Measurements from ENCODE around the gene R3HDM4. TPM values are rescaled to one million over a fixed set of nuclear protein-coding genes. Genes with fewer than 3 reads are reported as not detected.

R3HDM4 gene
- total and polyA plus RNA-seq, 9 of the 15 experiments (the other 6 are each of a cell fraction or from before 2014, with no cell fraction given) = 3.2 to 154 (median 59.0) TPM

DNA sequence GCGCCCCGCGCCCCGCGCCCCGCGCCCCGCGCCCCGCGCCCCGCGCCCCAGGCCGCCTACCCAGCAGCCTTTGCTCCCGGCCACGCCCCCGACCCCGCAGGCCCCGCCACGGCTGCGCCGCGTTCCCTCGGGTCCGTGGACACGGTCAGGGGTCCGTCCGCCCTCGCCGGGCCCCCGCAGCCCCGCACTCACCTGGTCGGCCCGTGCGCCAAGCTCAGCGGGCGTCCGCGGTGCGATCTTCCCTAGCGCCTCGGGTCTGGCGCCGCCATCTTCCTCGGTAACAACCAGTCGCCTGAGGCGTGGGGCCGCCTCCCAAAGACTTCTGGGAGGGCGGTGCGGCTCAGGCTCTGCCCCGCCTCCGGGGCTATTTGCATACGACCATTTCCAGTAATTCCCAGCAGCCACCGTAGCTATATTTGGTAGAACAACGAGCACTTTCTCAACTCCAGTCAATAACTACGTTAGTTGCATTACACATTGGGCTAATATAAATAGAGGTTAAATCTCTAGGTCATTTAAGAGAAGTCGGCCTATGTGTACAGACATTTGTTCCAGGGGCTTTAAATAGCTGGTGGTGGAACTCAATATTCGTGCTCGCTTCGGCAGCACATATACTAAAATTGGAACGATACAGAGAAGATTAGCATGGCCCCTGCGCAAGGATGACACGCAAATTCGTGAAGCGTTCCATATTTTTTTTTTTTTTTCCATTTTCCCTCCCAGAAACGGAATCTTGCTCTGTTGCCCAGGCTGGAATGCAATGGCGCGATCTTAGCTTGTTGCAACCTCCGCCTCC is 19.9 kb downstream of the R3HDM4 start, which contains the start of the genes MED16 and RNU6-9 (continued):
- TF ChIP-seq, protein P1, sequence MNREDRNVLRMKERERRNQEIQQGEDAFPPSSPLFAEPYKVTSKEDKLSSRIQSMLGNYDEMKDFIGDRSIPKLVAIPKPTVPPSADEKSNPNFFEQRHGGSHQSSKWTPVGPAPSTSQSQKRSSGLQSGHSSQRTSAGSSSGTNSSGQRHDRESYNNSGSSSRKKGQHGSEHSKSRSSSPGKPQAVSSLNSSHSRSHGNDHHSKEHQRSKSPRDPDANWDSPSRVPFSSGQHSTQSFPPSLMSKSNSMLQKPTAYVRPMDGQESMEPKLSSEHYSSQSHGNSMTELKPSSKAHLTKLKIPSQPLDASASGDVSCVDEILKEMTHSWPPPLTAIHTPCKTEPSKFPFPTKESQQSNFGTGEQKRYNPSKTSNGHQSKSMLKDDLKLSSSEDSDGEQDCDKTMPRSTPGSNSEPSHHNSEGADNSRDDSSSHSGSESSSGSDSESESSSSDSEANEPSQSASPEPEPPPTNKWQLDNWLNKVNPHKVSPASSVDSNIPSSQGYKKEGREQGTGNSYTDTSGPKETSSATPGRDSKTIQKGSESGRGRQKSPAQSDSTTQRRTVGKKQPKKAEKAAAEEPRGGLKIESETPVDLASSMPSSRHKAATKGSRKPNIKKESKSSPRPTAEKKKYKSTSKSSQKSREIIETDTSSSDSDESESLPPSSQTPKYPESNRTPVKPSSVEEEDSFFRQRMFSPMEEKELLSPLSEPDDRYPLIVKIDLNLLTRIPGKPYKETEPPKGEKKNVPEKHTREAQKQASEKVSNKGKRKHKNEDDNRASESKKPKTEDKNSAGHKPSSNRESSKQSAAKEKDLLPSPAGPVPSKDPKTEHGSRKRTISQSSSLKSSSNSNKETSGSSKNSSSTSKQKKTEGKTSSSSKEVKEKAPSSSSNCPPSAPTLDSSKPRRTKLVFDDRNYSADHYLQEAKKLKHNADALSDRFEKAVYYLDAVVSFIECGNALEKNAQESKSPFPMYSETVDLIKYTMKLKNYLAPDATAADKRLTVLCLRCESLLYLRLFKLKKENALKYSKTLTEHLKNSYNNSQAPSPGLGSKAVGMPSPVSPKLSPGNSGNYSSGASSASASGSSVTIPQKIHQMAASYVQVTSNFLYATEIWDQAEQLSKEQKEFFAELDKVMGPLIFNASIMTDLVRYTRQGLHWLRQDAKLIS (CRISPR knock-in tag; IDR thresholded peaks at IDR 0.05) = 0 out of 2 replicates have a peak, but pooled peaks have one; percentile 66
- TF ChIP-seq, protein P2, sequence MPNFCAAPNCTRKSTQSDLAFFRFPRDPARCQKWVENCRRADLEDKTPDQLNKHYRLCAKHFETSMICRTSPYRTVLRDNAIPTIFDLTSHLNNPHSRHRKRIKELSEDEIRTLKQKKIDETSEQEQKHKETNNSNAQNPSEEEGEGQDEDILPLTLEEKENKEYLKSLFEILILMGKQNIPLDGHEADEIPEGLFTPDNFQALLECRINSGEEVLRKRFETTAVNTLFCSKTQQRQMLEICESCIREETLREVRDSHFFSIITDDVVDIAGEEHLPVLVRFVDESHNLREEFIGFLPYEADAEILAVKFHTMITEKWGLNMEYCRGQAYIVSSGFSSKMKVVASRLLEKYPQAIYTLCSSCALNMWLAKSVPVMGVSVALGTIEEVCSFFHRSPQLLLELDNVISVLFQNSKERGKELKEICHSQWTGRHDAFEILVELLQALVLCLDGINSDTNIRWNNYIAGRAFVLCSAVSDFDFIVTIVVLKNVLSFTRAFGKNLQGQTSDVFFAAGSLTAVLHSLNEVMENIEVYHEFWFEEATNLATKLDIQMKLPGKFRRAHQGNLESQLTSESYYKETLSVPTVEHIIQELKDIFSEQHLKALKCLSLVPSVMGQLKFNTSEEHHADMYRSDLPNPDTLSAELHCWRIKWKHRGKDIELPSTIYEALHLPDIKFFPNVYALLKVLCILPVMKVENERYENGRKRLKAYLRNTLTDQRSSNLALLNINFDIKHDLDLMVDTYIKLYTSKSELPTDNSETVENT (CRISPR knock-in tag; IDR thresholded peaks at IDR 0.05) = no peak
- TF ChIP-seq BRF1 (IDR thresholded peaks at IDR 0.05; ENCODE audit: borderline replicate concordance, extremely low read depth, insufficient read length) (no peak), EP300 (IDR thresholded peaks at IDR 0.05; ENCODE audit: low read length) (no peak; the same call in none of the 2 replicates), NEUROD1 (IDR thresholded peaks at IDR 0.05; ENCODE audit: borderline replicate concordance, low read depth, low read length, partially characterized antibody) (peak; percentile 21), ZNF707 (CRISPR knock-in tag; conservative IDR thresholded peaks at IDR 0.05) (no peak), FOS (IDR thresholded peaks at IDR 0.05; ENCODE audit: extremely low read depth, insufficient read length) (no peak), RCOR1 (IDR thresholded peaks at IDR 0.05; ENCODE audit: borderline replicate concordance in 1 of 2, low read depth in 2 of 2, low read length in 2 of 2) (peak in 1 of 2 experiments; percentile 31; a peak in 1 of 4 replicates), ZNF253 (CRISPR knock-in tag; conservative IDR thresholded peaks at IDR 0.05) (no peak), SIN3A (IDR thresholded peaks at IDR 0.05; ENCODE audit: borderline replicate concordance in 2 of 2, control insufficient read depth in 1 of 2, low read depth in 2 of 2, low read length in 2 of 2) (peak; percentile 41 to 57; a peak in 2 of 4 replicates), CBX8 (IDR thresholded peaks at IDR 0.05; ENCODE audit: borderline replicate concordance, extremely low read depth, low read depth, low read length, poor library complexity, severe bottlenecking) (no peak), GABPB1 (CRISPR knock-in tag; IDR thresholded peaks at IDR 0.05) (peak; percentile 51; the same call in 1 of the 2 replicates)

Data from K562 (cell line).